WTC11 (cell line): ENCODE data around the gene PCSK4. TPM values are rescaled to one million over a fixed set of nuclear protein-coding genes. Genes with fewer than 3 reads are reported as not detected.

Experiments used
- ATAC-seq: fragments of 200-7000 bp; cut with Tn5 transposase; 2 replicates; pipeline ENCODE4 v1.10.0; 2021; ENCODE audit warnings: mild to moderate bottlenecking, moderate library complexity
- CTCF ChIA-PET: fragments of 300-600 bp; sonication (Branson Sonifier 250); formaldehyde crosslinking; loops from one replicate; lab custom pipeline; 2021; ENCODE audit warnings: antibody characterized with exemption; lab: Charles Lee
- POLR2A ChIA-PET: fragments of 350-600 bp; sonication (Branson Sonifier 250); formaldehyde crosslinking; loops from one replicate; lab custom pipeline; 2021; ENCODE audit warnings: antibody characterized with exemption; lab: Charles Lee
- DNase-seq: peaks from one replicate; pipeline ENCODE4 v3.0.0; 2021; ENCODE audit warnings: low spot score
- H3K27ac Mint-ChIP-seq: 2 replicates; pipeline ENCODE4 v1.8.0; 2021; ENCODE audit warnings: mixed read lengths
- H3K27me3 Mint-ChIP-seq: 2 replicates; pipeline ENCODE4 v1.8.0; 2021; ENCODE audit warnings: low read depth, mild to moderate bottlenecking, moderate library complexity, mixed read lengths
- H3K36me3 Mint-ChIP-seq: 2 replicates; pipeline ENCODE4 v1.8.0; 2021; ENCODE audit warnings: mixed read lengths
- H3K4me1 Mint-ChIP-seq: 2 replicates; pipeline ENCODE4 v1.8.0; 2022; ENCODE audit warnings: mixed read lengths
- H3K4me3 Mint-ChIP-seq: 2 replicates; pipeline ENCODE4 v1.8.0; 2021; ENCODE audit warnings: mild to moderate bottlenecking, moderate library complexity, mixed read lengths
- H3K9me3 Mint-ChIP-seq: 2 replicates; pipeline ENCODE4 v1.8.0; 2021; ENCODE audit warnings: mixed read lengths
- JAZF1 ChIP-seq: fragments of 250-450 bp; sonication (Bioruptor Pico); IDR thresholded peaks from 2 replicates; pipeline ENCODE4 v1.9.0; 2021; ENCODE audit warnings: moderate library complexity, mild to moderate bottlenecking, inconsistent platforms
- MYBL2 ChIP-seq: sonication (generic); formaldehyde crosslinking; IDR thresholded peaks from 2 replicates; pipeline ENCODE4 v1.8.1; 2023; ENCODE audit warnings: mild to moderate bottlenecking, moderate library complexity, missing genetic modification reagents
- NFATC4 ChIP-seq: fragments of 250-450 bp; sonication (Bioruptor Pico); IDR thresholded peaks from 2 replicates; pipeline ENCODE4 v1.9.0; 2021; ENCODE audit warnings: mild to moderate bottlenecking
- SMAD3 ChIP-seq: sonication (generic); formaldehyde crosslinking; IDR thresholded peaks from 2 replicates; pipeline ENCODE4 v1.8.0; 2022; ENCODE audit warnings: missing genetic modification reagents, mild to moderate bottlenecking, borderline replicate concordance
- ZNF263 ChIP-seq: sonication (generic); formaldehyde crosslinking; IDR thresholded peaks from 2 replicates; pipeline ENCODE4 v1.8.1; 2022; ENCODE audit warnings: low read depth, mild to moderate bottlenecking, moderate library complexity, missing genetic modification reagents
- ZNF423 ChIP-seq: fragments of 250-450 bp; sonication (Bioruptor Pico); IDR thresholded peaks from 2 replicates; pipeline ENCODE4 v2.1.2; 2022; ENCODE audit warnings: mild to moderate bottlenecking, moderate library complexity
- total RNA-seq: library from RNA; stranded (reverse); gene quantifications from 3 replicates; pipeline ENCODE4 v1.2.3, GENCODE V29; 2021
- TF ChIP-seq, protein P1 (sequence below): sonication (generic); formaldehyde crosslinking; IDR thresholded peaks from 2 replicates; pipeline ENCODE4 v1.8.0; 2022; ENCODE audit warnings: missing genetic modification reagents
- TF ChIP-seq, protein P2 (sequence below): sonication (generic); formaldehyde crosslinking; IDR thresholded peaks from 2 replicates; pipeline ENCODE4 v1.8.0; 2023; ENCODE audit warnings: missing genetic modification reagents
- TF ChIP-seq, protein P3 (sequence below): fragments of 250-450 bp; sonication (Bioruptor Pico); IDR thresholded peaks from 2 replicates; pipeline ENCODE4 v1.9.0; 2021; ENCODE audit warnings: mild to moderate bottlenecking
- TF ChIP-seq, protein P4 (sequence below): sonication (generic); formaldehyde crosslinking; IDR thresholded peaks from 2 replicates; pipeline ENCODE4 v1.8.1; 2022; ENCODE audit warnings: low read depth, missing genetic modification reagents, borderline replicate concordance
- TF ChIP-seq, protein P5 (sequence below): sonication (generic); formaldehyde crosslinking; IDR thresholded peaks from 2 replicates; pipeline ENCODE4 v1.8.1; 2022; ENCODE audit warnings: mild to moderate bottlenecking, missing genetic modification reagents, moderate library complexity, borderline replicate concordance
- TF ChIP-seq, protein P6 (sequence below): sonication (generic); formaldehyde crosslinking; IDR thresholded peaks from 2 replicates; pipeline ENCODE4 v1.8.0; 2023; ENCODE audit warnings: missing genetic modification reagents, mild to moderate bottlenecking, borderline replicate concordance
- TF ChIP-seq, protein P7 (sequence below): sonication (generic); formaldehyde crosslinking; IDR thresholded peaks from 2 replicates; pipeline ENCODE4 v1.8.0; 2022; ENCODE audit warnings: mild to moderate bottlenecking, missing genetic modification reagents
- TF ChIP-seq, protein P8 (sequence below): fragments of 250-450 bp; sonication (Bioruptor Pico); IDR thresholded peaks from 2 replicates; pipeline ENCODE4 v2.1.2; 2022; ENCODE audit warnings: mild to moderate bottlenecking, moderate library complexity
- TF ChIP-seq, protein P9 (sequence below): sonication (generic); formaldehyde crosslinking; conservative IDR thresholded peaks from 2 replicates; pipeline ENCODE4 v1.8.1; 2022; ENCODE audit warnings: mild to moderate bottlenecking, missing genetic modification reagents

Gene PCSK4
- total RNA-seq, 1 experiment from 2014 or later: 22.4 TPM

DNA sequence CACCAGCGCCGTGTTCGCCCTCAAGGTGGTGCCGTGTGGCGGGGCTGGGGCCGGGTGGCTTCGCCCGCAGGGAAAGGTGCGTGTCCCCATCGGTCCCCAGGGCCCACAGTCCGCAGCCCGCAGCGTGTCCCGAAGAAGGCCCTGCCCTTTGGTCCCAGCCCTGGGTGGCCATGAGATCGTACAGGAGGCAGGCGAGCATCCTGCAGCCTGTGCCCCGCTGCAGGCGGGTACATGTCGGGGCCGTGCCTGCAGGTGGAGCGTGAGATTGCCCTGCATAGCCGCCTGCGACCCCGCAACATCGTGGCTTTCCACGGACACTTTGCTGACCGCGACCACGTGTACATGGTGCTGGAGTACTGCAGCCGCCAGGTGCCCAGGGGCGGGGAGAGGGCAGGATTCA is 35.2 kb upstream of the PCSK4 start (continued):
- TF ChIP-seq, protein P1, sequence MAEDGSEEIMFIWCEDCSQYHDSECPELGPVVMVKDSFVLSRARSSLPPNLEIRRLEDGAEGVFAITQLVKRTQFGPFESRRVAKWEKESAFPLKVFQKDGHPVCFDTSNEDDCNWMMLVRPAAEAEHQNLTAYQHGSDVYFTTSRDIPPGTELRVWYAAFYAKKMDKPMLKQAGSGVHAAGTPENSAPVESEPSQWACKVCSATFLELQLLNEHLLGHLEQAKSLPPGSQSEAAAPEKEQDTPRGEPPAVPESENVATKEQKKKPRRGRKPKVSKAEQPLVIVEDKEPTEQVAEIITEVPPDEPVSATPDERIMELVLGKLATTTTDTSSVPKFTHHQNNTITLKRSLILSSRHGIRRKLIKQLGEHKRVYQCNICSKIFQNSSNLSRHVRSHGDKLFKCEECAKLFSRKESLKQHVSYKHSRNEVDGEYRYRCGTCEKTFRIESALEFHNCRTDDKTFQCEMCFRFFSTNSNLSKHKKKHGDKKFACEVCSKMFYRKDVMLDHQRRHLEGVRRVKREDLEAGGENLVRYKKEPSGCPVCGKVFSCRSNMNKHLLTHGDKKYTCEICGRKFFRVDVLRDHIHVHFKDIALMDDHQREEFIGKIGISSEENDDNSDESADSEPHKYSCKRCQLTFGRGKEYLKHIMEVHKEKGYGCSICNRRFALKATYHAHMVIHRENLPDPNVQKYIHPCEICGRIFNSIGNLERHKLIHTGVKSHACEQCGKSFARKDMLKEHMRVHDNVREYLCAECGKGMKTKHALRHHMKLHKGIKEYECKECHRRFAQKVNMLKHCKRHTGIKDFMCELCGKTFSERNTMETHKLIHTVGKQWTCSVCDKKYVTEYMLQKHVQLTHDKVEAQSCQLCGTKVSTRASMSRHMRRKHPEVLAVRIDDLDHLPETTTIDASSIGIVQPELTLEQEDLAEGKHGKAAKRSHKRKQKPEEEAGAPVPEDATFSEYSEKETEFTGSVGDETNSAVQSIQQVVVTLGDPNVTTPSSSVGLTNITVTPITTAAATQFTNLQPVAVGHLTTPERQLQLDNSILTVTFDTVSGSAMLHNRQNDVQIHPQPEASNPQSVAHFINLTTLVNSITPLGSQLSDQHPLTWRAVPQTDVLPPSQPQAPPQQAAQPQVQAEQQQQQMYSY (CRISPR knock-in tag): no peak

DNA sequence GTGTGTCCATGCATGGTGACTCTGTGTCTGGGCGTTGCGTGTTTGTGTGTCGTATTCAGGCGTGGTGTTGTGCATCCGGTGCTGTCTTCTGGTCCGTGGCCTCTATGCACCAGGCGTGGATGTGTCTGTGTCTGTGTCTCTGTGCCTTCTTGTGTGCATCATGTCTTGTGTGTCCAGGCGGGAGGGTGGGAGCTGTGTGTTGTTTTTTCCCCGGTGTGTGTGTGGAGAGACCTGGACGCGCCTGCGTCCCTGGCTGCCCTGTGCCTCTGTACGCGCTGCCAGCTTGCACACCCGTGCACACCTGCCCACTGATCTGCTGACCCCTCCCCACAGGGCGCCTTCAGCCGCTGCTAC is 34.8 kb upstream of the PCSK4 start:
- no peak overlapping the region for H3K27ac Mint-ChIP-seq
- POLR2A ChIA-PET: no interaction called here
- peaks cover 48% of the 10 kb centered on the region for H3K27me3 Mint-ChIP-seq

More for the DNA sequence above, 34.8 kb upstream of the PCSK4 start:
- CTCF ChIA-PET: no interaction called here
- Mint-ChIP-seq H3K36me3 (no peaks in the 10 kb centered on the region), H3K4me3 (peak overlapping the region; percentile 68), H3K9me3 (no peaks in the 10 kb centered on the region), H3K4me1 (peaks cover 5% of the 10 kb centered on the region)
- no peak for DNase-seq
- TF ChIP-seq ZNF423 (CRISPR knock-in tag) (no peak), MYBL2 (CRISPR knock-in tag) (no peak), NFATC4 (no peak), JAZF1 (CRISPR knock-in tag) (no peak), ZNF263 (CRISPR knock-in tag) (no peak), SMAD3 (no peak)
- TF ChIP-seq, protein P2, sequence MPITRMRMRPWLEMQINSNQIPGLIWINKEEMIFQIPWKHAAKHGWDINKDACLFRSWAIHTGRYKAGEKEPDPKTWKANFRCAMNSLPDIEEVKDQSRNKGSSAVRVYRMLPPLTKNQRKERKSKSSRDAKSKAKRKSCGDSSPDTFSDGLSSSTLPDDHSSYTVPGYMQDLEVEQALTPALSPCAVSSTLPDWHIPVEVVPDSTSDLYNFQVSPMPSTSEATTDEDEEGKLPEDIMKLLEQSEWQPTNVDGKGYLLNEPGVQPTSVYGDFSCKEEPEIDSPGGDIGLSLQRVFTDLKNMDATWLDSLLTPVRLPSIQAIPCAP (CRISPR knock-in tag): no peak
- TF ChIP-seq, protein P3, sequence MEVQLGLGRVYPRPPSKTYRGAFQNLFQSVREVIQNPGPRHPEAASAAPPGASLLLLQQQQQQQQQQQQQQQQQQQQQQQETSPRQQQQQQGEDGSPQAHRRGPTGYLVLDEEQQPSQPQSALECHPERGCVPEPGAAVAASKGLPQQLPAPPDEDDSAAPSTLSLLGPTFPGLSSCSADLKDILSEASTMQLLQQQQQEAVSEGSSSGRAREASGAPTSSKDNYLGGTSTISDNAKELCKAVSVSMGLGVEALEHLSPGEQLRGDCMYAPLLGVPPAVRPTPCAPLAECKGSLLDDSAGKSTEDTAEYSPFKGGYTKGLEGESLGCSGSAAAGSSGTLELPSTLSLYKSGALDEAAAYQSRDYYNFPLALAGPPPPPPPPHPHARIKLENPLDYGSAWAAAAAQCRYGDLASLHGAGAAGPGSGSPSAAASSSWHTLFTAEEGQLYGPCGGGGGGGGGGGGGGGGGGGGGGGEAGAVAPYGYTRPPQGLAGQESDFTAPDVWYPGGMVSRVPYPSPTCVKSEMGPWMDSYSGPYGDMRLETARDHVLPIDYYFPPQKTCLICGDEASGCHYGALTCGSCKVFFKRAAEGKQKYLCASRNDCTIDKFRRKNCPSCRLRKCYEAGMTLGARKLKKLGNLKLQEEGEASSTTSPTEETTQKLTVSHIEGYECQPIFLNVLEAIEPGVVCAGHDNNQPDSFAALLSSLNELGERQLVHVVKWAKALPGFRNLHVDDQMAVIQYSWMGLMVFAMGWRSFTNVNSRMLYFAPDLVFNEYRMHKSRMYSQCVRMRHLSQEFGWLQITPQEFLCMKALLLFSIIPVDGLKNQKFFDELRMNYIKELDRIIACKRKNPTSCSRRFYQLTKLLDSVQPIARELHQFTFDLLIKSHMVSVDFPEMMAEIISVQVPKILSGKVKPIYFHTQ (CRISPR knock-in tag): no peak
- TF ChIP-seq, protein P4, sequence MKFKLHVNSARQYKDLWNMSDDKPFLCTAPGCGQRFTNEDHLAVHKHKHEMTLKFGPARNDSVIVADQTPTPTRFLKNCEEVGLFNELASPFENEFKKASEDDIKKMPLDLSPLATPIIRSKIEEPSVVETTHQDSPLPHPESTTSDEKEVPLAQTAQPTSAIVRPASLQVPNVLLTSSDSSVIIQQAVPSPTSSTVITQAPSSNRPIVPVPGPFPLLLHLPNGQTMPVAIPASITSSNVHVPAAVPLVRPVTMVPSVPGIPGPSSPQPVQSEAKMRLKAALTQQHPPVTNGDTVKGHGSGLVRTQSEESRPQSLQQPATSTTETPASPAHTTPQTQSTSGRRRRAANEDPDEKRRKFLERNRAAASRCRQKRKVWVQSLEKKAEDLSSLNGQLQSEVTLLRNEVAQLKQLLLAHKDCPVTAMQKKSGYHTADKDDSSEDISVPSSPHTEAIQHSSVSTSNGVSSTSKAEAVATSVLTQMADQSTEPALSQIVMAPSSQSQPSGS: no peak
- TF ChIP-seq, protein P5, sequence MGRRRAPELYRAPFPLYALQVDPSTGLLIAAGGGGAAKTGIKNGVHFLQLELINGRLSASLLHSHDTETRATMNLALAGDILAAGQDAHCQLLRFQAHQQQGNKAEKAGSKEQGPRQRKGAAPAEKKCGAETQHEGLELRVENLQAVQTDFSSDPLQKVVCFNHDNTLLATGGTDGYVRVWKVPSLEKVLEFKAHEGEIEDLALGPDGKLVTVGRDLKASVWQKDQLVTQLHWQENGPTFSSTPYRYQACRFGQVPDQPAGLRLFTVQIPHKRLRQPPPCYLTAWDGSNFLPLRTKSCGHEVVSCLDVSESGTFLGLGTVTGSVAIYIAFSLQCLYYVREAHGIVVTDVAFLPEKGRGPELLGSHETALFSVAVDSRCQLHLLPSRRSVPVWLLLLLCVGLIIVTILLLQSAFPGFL (CRISPR knock-in tag): no peak
- TF ChIP-seq, protein P6, sequence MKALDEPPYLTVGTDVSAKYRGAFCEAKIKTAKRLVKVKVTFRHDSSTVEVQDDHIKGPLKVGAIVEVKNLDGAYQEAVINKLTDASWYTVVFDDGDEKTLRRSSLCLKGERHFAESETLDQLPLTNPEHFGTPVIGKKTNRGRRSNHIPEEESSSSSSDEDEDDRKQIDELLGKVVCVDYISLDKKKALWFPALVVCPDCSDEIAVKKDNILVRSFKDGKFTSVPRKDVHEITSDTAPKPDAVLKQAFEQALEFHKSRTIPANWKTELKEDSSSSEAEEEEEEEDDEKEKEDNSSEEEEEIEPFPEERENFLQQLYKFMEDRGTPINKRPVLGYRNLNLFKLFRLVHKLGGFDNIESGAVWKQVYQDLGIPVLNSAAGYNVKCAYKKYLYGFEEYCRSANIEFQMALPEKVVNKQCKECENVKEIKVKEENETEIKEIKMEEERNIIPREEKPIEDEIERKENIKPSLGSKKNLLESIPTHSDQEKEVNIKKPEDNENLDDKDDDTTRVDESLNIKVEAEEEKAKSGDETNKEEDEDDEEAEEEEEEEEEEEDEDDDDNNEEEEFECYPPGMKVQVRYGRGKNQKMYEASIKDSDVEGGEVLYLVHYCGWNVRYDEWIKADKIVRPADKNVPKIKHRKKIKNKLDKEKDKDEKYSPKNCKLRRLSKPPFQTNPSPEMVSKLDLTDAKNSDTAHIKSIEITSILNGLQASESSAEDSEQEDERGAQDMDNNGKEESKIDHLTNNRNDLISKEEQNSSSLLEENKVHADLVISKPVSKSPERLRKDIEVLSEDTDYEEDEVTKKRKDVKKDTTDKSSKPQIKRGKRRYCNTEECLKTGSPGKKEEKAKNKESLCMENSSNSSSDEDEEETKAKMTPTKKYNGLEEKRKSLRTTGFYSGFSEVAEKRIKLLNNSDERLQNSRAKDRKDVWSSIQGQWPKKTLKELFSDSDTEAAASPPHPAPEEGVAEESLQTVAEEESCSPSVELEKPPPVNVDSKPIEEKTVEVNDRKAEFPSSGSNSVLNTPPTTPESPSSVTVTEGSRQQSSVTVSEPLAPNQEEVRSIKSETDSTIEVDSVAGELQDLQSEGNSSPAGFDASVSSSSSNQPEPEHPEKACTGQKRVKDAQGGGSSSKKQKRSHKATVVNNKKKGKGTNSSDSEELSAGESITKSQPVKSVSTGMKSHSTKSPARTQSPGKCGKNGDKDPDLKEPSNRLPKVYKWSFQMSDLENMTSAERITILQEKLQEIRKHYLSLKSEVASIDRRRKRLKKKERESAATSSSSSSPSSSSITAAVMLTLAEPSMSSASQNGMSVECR (CRISPR knock-in tag): no peak
- TF ChIP-seq, protein P7, sequence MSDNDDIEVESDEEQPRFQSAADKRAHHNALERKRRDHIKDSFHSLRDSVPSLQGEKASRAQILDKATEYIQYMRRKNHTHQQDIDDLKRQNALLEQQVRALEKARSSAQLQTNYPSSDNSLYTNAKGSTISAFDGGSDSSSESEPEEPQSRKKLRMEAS (CRISPR knock-in tag): no peak
- TF ChIP-seq, protein P8, sequence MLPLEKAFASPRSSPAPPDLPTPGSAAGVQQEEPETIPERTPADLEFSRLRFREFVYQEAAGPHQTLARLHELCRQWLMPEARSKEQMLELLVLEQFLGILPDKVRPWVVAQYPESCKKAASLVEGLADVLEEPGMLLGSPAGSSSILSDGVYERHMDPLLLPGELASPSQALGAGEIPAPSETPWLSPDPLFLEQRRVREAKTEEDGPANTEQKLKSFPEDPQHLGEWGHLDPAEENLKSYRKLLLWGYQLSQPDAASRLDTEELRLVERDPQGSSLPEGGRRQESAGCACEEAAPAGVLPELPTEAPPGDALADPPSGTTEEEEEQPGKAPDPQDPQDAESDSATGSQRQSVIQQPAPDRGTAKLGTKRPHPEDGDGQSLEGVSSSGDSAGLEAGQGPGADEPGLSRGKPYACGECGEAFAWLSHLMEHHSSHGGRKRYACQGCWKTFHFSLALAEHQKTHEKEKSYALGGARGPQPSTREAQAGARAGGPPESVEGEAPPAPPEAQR: no peak
- TF ChIP-seq, protein P9, sequence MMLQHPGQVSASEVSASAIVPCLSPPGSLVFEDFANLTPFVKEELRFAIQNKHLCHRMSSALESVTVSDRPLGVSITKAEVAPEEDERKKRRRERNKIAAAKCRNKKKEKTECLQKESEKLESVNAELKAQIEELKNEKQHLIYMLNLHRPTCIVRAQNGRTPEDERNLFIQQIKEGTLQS (CRISPR knock-in tag): no peak
- ATAC-seq: no peak
